PFSK-1 (cell line): ENCODE data around the gene UNC5CL.

Experiments used
- FOXP2 ChIP-seq: optimal IDR thresholded peaks from 2 replicates; pipeline ENCODE3; 2011; ENCODE audit warnings: borderline replicate concordance, control low read depth, inconsistent platforms; ENCODE audit not compliant: insufficient read depth; ENCODE audit errors: extremely low read length, extremely low read depth
- POLR2AphosphoS5 ChIP-seq: IDR thresholded peaks from 2 replicates; pipeline ENCODE4 v1.6.1; 2012; ENCODE audit warnings: low read depth, mild to moderate bottlenecking, control low read depth, low read length, moderate library complexity
- SIN3A ChIP-seq: IDR thresholded peaks from 2 replicates; pipeline ENCODE4 v1.6.1; 2012; ENCODE audit warnings: mild to moderate bottlenecking, low read length, moderate library complexity, borderline replicate concordance; ENCODE audit not compliant: insufficient read depth
- TAF1 ChIP-seq: IDR thresholded peaks from 2 replicates; pipeline ENCODE4 v1.6.1; 2012; ENCODE audit warnings: low read length, control low read depth, borderline replicate concordance; ENCODE audit not compliant: insufficient read depth
- TF ChIP-seq, protein P1 (sequence below), 2 experiments: IDR thresholded peaks; 2 replicates each; pipeline versions ENCODE4 v1.6.1 to v1.8.0; 2011 to 2012; ENCODE audit warnings: low read depth in 2 of 2, low read length in 2 of 2, control low read depth in 1 of 2, inconsistent platforms in 1 of 2, mild to moderate bottlenecking in 1 of 2, moderate library complexity in 1 of 2; ENCODE audit not compliant: insufficient read depth in 1 of 2

The UNC5CL gene

DNA sequence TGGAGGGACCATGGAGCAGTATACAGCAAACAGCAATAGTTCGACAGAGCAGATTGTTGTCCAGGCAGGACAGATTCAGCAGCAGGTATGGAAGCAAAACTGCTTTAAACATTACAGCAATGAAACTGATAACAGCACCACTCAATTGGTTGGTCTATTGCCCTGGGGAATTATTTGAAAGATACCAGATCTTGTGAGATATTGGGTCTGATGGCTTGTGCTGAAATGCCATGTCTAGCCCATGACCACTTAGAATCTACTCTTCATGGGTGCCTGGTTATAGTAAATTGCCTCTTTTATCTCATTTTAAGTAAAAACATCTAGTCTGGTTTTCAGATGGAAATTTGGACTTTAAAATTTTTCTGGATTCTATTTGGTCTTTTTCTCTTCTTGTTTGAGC, 40.1 kb upstream of the UNC5CL start:
- TF ChIP-seq FOXP2 = no peak
- no peak for TF ChIP-seq POLR2AphosphoS5
- TF ChIP-seq TAF1 = no peak
- TF ChIP-seq SIN3A = no peak
- TF ChIP-seq, protein P1, sequence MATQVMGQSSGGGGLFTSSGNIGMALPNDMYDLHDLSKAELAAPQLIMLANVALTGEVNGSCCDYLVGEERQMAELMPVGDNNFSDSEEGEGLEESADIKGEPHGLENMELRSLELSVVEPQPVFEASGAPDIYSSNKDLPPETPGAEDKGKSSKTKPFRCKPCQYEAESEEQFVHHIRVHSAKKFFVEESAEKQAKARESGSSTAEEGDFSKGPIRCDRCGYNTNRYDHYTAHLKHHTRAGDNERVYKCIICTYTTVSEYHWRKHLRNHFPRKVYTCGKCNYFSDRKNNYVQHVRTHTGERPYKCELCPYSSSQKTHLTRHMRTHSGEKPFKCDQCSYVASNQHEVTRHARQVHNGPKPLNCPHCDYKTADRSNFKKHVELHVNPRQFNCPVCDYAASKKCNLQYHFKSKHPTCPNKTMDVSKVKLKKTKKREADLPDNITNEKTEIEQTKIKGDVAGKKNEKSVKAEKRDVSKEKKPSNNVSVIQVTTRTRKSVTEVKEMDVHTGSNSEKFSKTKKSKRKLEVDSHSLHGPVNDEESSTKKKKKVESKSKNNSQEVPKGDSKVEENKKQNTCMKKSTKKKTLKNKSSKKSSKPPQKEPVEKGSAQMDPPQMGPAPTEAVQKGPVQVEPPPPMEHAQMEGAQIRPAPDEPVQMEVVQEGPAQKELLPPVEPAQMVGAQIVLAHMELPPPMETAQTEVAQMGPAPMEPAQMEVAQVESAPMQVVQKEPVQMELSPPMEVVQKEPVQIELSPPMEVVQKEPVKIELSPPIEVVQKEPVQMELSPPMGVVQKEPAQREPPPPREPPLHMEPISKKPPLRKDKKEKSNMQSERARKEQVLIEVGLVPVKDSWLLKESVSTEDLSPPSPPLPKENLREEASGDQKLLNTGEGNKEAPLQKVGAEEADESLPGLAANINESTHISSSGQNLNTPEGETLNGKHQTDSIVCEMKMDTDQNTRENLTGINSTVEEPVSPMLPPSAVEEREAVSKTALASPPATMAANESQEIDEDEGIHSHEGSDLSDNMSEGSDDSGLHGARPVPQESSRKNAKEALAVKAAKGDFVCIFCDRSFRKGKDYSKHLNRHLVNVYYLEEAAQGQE (IDR thresholded peaks at IDR 0.05; ENCODE audit: insufficient read depth in 1 of 2, low read depth in 2 of 2, low read length in 2 of 2) = no peak

DNA sequence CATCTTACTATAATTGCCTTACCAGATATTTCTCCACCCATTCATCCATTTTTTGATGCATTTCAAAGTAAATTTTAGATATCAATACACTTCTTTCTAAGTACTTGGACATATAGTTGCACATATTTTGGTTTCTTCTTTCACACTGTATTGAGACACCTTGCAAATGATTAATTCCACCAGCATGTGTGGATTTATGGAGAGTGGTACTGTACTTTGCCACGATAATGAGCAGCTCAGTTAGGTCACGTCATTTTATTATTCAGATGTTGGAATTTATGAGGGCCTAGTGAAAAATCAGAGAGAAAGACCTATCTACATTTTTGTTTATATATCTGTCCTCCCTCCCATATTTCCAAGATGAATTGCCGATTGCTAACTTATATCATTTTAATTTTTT, 39.1 kb upstream of the UNC5CL start:
- TF ChIP-seq, protein P1 (IDR thresholded peaks at IDR 0.05; ENCODE audit: insufficient read depth in 1 of 2, low read depth in 2 of 2, low read length in 2 of 2) = no peak

DNA sequence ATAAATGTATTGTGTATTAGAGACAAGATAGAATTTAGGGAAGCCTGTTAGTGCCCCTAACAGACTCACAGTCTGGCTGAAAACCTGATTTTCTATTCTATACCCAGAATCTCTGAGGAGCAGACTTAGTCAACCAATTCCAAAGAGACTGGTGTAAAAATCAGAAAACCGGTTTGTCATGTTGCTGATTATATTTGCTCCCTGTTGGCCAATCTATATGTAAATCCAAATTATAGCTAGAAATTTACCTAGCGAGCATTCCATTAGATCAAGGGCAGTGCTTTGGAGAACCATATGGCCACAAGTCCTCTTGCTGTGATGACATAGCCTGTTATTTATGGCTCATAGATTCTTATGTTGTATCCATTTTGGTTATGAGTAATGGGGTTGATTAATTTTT, 38.5 kb upstream of the UNC5CL start:
- TF ChIP-seq FOXP2 (no peak), TAF1 (no peak)
- TF ChIP-seq, protein P1 (IDR thresholded peaks at IDR 0.05; ENCODE audit: insufficient read depth in 1 of 2, low read depth in 2 of 2, low read length in 2 of 2) = no peak

DNA sequence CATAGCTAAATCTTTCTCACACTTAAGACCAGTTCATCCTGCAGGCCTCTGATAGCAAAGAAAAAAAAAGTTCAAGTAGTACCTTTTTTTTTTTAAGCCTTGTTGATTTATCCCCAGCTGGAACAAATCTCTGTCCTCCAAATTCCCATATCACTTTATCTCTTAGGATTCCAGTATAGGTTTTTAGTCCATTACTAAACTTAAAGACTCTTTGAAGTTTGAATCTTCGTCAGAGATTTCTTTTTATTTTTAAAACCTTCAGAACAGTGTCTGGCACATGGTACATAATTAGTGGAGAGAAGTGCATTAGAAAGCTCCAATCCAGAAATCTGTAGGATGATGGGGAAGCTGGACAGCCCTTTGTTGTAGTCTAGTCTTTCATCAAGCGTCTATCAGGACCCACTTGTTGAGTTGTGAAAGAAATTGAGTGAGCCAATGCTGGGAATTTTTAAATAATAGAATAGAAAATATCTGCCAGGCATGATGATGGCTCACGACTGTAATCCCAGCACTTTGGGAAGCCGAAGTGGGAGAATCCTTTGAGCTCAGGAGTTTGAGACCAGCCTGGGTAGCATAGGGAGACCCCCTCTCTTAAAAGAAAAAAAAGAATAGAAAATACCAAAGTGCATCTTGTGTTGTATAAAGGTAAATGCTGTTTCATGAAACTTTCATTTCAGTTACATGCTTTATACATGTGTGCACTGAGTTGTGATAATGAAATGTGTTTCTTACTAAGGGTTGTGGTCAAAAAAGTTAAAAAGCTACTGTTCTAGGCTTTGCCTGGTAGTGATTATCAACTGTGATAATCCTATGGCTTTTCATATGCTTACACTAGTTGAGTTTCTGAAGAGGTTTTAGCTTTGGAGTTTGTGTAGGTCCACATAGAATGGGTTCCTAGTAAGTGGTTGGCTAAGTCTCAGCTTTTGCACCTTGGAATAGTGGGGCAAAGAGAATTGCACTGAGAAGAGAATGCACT, 36.9 kb upstream of the UNC5CL start:
- TF ChIP-seq SIN3A (no peak), FOXP2 (no peak), POLR2AphosphoS5 (no peak), TAF1 (no peak)
- TF ChIP-seq, protein P1 (IDR thresholded peaks at IDR 0.05; ENCODE audit: insufficient read depth in 1 of 2, low read depth in 2 of 2, low read length in 2 of 2) = no peak
